Activated CD8-positive, alpha-beta memory T cell treated with anti-CD3 and anti-CD28 coated beads for 1 hour (primary cell): ENCODE data around the gene BRSK1.

ENCODE experiments used
- DNase-seq, 2 donors: peaks; one replicate each; pipeline ENCODE4 v3.0.0-alpha.2; 2020; ENCODE audit warnings: low read depth in 1 of 2; ENCODE audit errors: extremely low read depth in 1 of 2

Gene BRSK1

GRCh38 chr19:55283548-55284377 is at the start of gene BRSK1:
Gene BRSK1 (plus strand): TSS chr19:55283997. CDS start chr19:55284443, 446 bp downstream.
- no peak for DNase-seq

GRCh38 chr19:55238030-55238429 is 45.8 kb upstream of the BRSK1 start:
- no peak for DNase-seq

DNA sequence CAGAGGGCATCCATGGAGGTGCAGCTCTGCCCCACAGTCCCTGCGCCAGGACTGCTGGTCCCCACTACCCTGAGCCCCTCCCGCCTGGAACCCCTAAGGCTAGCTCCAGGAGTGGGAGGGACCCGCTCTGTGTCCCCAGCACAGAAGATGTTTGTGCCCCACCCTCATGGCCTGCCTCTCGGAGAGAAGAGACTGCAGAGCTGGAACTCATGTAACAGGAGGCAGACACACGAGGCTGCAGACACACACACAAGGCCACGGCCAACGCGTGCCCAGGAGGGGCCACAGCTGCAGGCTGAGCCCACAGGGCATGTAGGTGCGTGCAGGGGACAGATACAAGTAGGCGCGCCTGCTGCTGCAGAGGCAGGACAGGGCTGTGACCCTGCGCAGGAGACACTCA is 44.8 kb upstream of the BRSK1 start:
- no peak for DNase-seq

GRCh38 chr19:55240713-55241020 is 43.1 kb upstream of the BRSK1 start:
- DNase-seq = no peak

DNA sequence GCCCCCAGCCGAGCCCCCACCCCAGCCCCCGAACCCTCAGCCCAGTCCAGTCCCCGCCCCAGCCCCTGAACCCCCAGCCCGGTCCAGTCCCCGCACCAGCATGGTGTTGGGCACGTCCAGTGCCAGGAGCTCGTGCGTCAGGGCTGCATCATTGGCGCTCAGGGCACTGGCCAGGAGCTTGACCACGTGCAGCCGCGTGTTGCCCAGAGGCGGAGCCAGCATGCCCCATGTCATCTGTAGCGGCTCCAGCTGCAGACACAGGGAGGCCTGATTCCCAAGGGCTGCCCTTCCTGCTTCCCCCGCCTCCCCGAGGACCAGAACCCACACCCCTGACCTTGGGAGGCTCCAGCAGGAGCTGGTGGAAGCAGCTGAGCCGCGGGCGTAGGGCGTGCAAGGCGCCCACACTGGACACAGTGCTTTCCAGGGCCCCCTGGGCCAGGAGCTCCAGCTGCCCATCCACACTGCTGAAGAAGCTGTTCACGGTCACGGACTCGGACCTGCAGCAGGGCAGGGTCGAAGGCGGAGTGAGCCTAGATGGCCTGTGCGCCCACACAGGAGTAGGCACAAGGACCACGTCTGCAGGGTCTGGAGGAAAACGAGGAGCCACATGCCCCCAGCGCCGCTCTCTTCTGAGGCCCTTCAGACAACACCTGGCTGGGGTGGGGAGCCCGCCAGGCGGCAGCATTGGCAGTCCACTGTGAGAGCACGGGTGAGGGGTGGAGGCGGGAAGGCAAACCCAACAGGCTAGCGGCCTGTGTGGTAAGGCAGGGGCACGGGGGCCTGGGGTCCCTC is 42.5 kb upstream of the BRSK1 start:
- no peak for DNase-seq

DNA sequence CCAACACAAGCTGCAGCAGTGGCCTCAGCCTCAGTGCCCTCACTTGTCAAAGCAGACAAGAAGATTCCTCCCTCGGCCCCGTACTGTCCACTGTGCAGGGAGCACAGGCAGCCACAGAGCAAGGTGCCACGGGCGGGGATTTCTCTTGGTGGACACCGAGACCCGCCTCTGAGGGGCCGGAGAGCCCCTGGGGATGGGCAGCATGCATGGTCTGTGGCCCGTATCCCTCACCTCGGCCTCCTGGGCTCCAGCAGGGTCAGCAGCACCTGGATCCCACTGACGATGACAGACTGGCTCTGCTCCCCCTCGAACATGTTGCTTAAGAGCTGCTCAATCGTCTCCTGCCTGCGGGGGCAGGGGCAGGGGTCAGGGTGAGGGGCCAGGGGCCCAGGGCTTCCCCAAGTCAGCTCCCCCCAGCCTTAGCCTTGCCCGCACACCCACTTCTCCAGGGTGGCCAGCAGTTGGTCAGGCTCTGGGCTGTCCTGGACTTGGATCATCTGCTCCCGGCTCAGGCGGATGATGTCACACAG is 41.8 kb upstream of the BRSK1 start:
- DNase-seq = no peak

DNA sequence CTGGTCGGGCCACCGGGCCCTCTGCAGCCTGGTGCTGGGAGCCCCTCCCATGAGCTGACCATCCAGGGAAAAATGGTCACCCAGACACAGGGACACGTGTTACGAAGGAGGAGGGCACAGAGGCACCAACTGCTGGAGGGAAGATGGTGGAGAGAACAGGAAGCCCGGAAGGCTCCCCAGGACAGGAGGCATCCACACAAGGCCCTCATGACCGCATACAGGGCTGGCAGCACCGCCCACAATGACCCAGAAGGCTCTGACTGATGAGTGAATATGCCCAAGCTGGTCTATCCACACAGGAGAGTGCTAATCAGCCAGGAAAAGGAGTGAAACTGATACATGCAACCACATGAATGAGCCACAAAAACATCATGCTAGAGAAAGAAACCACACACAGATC is 41.3 kb upstream of the BRSK1 start:
- no peak for DNase-seq

DNA sequence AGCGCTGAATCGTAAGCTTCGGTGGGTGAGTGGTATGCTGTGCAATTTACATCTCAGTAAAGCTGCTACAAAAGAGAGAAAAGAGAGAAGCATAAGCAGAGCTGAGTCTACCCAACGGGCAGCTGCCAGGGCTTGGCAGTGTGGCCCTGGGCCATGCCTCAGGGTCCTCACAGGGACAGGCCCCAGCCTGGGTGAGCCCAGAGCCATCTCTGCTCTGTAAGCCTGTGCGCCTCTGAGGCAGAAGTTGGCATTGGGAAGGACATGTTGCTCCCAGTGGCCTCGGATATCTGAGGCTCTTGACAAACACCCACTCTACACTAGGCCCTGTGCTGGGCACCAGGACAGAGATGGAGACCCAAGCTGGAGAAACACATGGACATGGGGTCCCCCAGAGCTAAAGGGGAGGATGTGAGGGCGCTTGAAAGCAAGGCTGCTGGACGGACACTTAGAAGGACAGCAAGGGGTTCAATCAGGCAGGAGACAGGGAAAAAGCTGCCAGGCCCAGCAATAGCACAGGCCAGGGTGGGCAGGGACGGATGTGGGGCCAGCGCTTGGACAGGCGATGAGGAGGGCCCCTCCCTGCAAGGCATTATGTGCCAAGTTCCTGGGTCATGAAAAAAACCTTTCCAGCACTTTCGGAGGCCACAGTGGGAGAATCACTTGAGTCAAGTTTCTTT is 39.7 kb upstream of the BRSK1 start:
- no peak for DNase-seq

DNA sequence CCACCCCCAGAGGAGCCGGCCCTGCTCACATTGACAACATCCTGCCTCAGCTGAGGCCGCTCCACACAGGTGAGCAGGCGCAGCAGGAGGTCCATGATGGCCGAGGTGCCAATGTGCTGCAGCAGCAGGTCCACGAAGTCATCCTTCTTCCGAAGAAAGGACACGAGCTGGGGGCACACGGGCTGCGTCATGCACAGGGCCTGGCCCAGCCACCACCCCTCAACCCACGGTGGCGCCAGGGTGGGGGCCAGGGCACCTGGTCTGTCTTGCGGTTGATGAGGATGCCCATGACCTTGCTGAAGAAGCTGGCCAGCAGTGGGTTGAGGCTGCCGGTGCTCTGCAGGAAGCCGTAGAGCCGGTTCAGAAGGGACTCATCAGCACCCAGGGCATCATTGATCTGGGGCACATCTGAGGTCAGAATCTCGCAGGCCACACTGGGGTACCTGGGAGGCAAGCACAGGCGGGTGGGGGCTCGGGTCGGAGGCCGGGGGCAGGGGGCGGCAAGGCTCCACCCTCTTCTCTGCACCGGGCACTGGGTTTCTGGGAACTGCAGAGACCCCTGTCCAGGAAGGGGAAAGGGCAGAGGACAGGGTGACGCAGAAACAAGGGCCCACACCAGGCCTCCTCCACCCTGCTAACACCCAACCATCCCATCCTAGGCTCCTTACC is 38.4 kb upstream of the BRSK1 start:
- no peak for DNase-seq

GRCh38 chr19:55246462-55247451 is 37.0 kb upstream of the BRSK1 start:
- no peak for DNase-seq

- DNase-seq = no peak
These were observed 36.1 kb upstream of the BRSK1 start for GRCh38 chr19:55247621-55248099.

DNA sequence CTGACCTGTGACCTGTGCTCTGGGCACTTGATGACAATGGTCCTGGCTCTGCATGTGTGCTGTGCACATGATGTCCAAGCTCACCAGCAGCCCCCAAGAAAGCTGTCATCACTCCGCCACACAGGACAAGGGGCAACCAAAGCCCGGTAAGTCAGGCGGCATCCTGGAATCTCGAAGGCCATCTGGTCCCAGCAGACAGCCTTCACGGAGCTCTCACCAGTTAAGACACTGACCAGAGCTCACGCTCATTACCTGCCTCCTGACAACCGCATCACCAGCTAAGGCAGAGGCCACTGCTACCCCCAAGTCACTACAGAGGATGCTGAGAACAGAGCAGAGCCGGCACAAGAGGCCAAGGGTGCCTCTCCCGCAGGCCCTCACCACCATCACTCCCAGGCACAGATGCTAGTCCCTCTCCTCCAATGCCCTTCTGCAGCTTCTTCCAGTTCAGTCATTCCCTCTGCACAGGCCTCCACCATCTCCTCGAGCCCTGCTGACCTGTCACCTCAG is 35.6 kb upstream of the BRSK1 start:
- no peak for DNase-seq

GRCh38 chr19:55248704-55249103 is 35.1 kb upstream of the BRSK1 start:
- no peak for DNase-seq

DNA sequence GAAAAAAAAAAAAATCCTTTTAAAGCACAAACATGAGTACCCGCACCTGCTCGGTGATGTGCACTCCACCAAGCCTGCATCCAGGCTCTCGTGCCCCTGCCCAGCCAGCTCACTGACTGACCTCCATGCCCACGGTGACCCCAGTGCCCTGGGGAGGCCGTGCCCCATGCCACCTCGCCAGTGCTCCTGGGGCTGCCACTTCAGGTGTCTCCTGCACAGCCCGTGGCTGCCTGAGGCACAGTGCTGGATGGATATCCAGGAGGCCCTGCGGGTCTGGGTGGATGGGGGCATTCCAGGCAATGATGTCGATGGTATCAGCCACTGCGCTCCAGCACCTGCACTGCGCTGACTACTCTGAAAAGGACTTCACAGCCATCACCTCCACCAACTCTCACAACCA is 34.0 kb upstream of the BRSK1 start:
- no peak for DNase-seq

GRCh38 chr19:55250262-55251036 is 33.3 kb upstream of the BRSK1 start:
- DNase-seq = no peak

DNA sequence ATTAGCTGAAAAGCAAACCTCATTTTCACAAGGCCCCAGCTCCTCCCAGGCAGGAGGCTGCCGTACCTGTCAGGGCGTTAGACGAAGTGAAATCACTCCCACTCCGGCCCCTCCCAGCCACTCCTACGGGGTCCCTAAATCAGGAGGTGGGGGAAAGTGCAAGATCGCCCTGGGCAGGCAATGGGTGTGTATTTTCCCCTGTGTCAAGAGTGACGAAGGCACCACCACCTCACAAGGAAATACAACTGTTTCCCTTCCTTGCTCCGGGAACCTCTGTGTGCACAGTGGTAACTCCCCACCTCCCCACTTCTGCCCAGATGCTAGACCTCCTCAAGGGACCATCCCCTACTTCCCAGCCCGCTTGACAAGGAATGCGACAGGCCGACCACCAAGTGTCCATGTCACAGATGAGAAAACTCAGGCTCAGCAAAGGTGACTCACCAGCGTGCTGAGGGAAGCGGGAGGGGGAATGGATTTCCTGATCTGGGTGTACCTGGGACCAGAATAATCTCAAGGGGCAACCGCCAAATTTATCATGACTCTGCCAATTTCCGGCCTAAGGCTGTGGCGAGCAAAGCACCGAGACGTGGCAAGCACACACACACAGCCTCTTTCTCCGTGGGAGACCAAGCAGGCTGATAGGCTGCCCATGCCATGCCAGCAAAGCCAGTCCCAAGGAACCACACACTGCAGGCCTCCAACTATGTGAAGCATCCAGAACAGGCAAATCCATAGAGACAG is 32.3 kb upstream of the BRSK1 start:
- no peak for DNase-seq

GRCh38 chr19:55252760-55253663 is 30.8 kb upstream of the BRSK1 start:
- DNase-seq = no peak
